GM18505 (cell line): ENCODE data around the gene CARD11.

Experiments
- ATAC-seq: cut with Tn5 transposase; IDR thresholded peaks from one replicate; pipeline ENCODE4 v1.9.1; 2021; ENCODE audit not compliant: unreplicated experiment
- POLR2A ChIP-seq: IDR thresholded peaks from 4 replicates; pipeline ENCODE4 v1.6.1; 2011; ENCODE audit warnings: borderline replicate concordance; ENCODE audit not compliant: insufficient read depth, insufficient read length; ENCODE audit errors: extremely low read depth

CARD11 gene

GRCh38 chr7:2937701-2938513, 105.8 kb downstream of the CARD11 start:
- TF ChIP-seq POLR2A: no peak
- ATAC-seq: no peak

- no peak for ATAC-seq
- no peak for TF ChIP-seq POLR2A
Measured at GRCh38 chr7:2936891-2937580, 106.6 kb downstream of the CARD11 start.

GRCh38 chr7:2936301-2936700, 107.4 kb downstream of the CARD11 start:
- no peak for ATAC-seq
- no peak for TF ChIP-seq POLR2A

GRCh38 chr7:2934984-2935740, 108.5 kb downstream of the CARD11 start:
- TF ChIP-seq POLR2A: no peak

GRCh38 chr7:2934211-2934731, 109.4 kb downstream of the CARD11 start:
- TF ChIP-seq POLR2A: no peak
- no peak for ATAC-seq

More at GRCh38 chr7:2934984-2935740, 108.5 kb downstream of the CARD11 start:
- ATAC-seq: no peak

DNA sequence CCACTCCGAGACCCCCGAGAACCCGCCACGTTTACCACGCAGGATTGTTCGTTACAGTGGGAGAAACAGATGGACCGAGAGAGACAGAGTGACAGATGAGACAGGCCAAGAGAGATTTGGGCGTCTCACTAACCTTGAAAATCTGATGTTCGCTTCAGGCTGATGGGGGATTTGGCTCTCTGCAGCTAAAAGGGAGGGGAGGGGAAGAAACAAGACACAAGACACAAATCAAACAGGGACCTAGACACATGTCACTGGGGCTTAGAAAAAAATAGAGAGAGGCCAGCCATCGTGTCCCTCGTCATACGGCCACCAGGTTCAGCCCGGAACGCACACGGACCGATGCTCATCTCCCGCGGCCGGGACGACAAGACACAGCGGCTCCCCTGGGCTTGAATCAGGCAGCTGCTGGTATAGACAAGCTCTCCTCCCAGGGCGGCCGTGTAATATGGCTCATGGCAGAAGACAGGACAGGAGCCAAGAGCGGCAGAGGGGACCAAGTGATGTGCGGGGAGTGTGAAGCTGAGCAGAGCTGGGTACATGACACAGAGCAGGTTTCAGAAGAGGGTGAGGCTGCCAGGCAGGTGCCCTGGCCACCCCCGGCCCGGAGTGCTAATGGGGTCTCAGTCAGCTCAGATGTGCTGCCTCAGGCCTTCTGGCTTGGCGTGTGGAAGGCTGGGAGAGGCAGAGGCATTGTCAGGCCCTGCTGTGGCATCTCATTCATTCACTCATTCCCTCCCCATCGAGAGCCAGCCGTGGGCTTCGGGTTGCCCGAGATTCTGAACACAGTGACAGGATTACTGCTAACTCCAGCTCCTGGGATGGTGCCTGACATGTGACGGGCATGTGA, 111.0 kb downstream of the CARD11 start:
- no peak for TF ChIP-seq POLR2A
- no peak for ATAC-seq

GRCh38 chr7:2931034-2931415, 112.6 kb downstream of the CARD11 start:
- no peak for TF ChIP-seq POLR2A
- no peak for ATAC-seq

GRCh38 chr7:2930310-2931033, 113.2 kb downstream of the CARD11 start:
- no peak for TF ChIP-seq POLR2A
- ATAC-seq: no peak

DNA sequence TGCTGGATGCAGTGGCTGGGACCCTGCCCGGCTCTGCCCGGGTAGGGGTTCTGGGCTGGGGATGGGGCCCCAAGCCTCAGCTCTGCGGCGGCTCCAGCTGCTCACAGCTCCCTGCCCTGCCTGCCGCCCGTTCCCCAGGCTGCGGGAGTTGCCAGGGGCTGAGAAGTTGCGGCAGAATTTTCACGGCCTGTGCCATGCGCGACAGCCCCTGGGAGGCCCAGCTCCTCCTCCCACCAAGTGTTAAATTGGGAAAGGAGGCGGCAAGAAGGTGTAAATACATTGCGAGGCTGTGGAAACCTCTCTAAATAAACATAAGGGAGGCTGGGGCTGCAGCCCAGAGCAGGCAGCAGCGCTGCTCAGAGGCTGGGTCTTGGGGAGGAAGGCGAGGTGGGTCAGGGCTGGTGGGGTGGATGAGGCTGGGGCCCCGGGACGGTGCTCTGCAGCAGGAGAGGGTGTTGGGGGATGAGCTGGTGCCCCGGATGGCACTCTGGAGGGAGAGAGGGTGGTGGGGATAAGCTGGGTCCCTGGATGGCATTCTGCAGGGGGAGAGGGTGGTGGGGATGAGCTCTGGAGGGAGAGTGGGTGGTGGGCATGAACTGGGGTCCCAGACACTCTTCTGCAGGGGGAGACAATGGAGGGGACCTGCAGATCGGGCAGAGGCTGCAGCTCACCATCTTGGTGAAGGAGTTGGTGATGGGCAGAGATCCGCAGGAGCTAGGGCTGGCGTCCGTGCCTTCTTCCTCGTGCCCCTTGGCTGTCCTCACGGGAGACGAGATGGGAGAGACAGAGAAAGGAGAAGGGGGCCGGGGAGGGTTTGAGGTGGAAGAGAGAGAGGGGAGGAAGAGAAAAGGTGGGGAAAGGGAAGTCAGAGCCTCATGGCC, 114.1 kb downstream of the CARD11 start:
- no peak for ATAC-seq
- TF ChIP-seq POLR2A: no peak

- no peak for TF ChIP-seq POLR2A
- ATAC-seq: no peak
Measured at GRCh38 chr7:2928613-2929311, 114.9 kb downstream of the CARD11 start.

DNA sequence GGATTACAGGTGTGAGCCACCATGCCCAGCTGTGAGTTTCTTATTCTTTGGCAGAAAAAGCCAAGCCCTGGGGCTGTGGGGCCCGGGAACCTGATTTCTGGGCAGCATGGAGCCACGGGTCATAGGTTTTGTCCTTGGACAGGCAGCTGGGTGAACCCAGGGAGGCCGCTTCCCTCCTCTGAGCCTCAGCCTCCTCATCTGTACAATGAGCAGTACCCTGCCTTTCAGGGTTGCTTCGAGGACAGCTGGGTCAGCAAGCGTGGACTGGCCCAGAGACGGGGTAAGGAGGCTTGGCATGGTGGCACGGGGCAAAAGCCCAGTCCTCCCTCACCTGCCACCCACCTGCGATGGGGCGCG, 115.4 kb downstream of the CARD11 start:
- no peak for ATAC-seq
- no peak for TF ChIP-seq POLR2A

DNA sequence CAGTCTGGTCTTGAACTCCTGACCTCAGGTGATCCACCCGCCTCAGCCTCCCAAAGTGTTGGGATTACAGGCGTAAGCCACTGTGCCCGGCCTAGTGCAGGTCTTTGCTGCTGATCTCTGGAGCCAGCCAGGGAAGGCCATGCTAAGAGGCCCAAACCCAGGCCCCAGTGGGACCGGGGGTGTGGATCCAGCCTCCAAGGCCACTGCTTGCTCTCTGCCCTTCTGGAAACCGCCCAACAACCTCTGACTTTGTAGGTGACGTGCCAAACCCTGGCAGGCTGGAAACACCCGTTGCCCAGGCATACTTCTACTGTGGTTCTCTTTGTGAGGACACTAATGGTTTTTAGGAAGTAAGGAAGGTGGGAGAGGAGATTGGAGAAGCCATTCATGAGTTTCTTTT, 116.1 kb downstream of the CARD11 start:
- no peak for TF ChIP-seq POLR2A
- no peak for ATAC-seq
